ENCODE results near the gene TEAD1. TPM values are rescaled to one million over a fixed set of nuclear protein-coding genes. Genes with fewer than 3 reads are reported as not detected.
A peak's percentile ranks its signal among the peaks of the same experiment; 100 is the strongest.

The TEAD1 gene
- polyA plus RNA-seq, 2 of the 4 experiments (the other 2 are of a cell fraction): 111 to 112 TPM

GRCh38 chr11:12778240-12778905 lies 104.2 kb downstream of the TEAD1 start:
- no peak for TF ChIP-seq ELK1 (IDR thresholded peaks at IDR 0.05; ENCODE audit: low read depth, low read length)
- TF ChIP-seq RCOR1 (IDR thresholded peaks at IDR 0.05; ENCODE audit: low read depth, low read length): no peak
- no peak for TF ChIP-seq ZC3H11A (IDR thresholded peaks at IDR 0.05)
- no peak for TF ChIP-seq HEYL (CRISPR knock-in tag; IDR thresholded peaks at IDR 0.05)
- TF ChIP-seq SMC3 (IDR thresholded peaks at IDR 0.05): no peak
- TF ChIP-seq PHF8 (IDR thresholded peaks at IDR 0.05; ENCODE audit: borderline replicate concordance, low read depth): no peak
- no peak for TF ChIP-seq TFCP2L1 (CRISPR knock-in tag; IDR thresholded peaks at IDR 0.05)
- no peak for TF ChIP-seq EP300 (IDR thresholded peaks at IDR 0.05)
- TF ChIP-seq RFX5 (IDR thresholded peaks at IDR 0.05): no peak
- TF ChIP-seq CHD2 (IDR thresholded peaks at IDR 0.05; ENCODE audit: low read length, partially characterized antibody): no peak
- no peak for TF ChIP-seq POLR2AphosphoS2 (conservative IDR thresholded peaks at IDR 0.05; ENCODE audit: low read length)
- TF ChIP-seq FOSB (CRISPR knock-in tag; IDR thresholded peaks at IDR 0.05): no peak
- no peak for TF ChIP-seq PBX3 (IDR thresholded peaks at IDR 0.05)
- TF ChIP-seq, protein P1, sequence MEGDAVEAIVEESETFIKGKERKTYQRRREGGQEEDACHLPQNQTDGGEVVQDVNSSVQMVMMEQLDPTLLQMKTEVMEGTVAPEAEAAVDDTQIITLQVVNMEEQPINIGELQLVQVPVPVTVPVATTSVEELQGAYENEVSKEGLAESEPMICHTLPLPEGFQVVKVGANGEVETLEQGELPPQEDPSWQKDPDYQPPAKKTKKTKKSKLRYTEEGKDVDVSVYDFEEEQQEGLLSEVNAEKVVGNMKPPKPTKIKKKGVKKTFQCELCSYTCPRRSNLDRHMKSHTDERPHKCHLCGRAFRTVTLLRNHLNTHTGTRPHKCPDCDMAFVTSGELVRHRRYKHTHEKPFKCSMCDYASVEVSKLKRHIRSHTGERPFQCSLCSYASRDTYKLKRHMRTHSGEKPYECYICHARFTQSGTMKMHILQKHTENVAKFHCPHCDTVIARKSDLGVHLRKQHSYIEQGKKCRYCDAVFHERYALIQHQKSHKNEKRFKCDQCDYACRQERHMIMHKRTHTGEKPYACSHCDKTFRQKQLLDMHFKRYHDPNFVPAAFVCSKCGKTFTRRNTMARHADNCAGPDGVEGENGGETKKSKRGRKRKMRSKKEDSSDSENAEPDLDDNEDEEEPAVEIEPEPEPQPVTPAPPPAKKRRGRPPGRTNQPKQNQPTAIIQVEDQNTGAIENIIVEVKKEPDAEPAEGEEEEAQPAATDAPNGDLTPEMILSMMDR (IDR thresholded peaks at IDR 0.05): no peak
- DNase-seq (ENCODE audit: low read depth in 1 of 2, low spot score in 1 of 2) (no peak), FAIRE-seq (no peak), ATAC-seq (peak in 1 of 2 experiments; percentile 26; a peak in 1 of 6 replicates)
- ChIA-PET CTCF (interaction anchor here (0.9 to 1.2 kb wide), 2 partner anchors 115 to 401 kb away, joined by 3 to 4 read pairs; partner anchors contain the start of gene PARVA), POLR2A (no interaction called here)
- no peaks in the 10 kb centered on the region for H3K9me3 ChIP-seq
- peak overlapping the region; percentile 30; the same call in 1 of the 3 replicates for H3K4me2 ChIP-seq
- WGBS (ENCODE audit: missing lambda C conversion rate): 80% methylated on average over 2 of the region's 2 CpGs
- H3K27ac ChIP-seq: peak overlapping the region in 1 of 2 experiments; percentile 14; a peak in 2 of 6 replicates
- H3K4me1 ChIP-seq: peaks cover 52% of the 10 kb centered on the region
- no peak overlapping the region for H3K4me3 ChIP-seq

DNA sequence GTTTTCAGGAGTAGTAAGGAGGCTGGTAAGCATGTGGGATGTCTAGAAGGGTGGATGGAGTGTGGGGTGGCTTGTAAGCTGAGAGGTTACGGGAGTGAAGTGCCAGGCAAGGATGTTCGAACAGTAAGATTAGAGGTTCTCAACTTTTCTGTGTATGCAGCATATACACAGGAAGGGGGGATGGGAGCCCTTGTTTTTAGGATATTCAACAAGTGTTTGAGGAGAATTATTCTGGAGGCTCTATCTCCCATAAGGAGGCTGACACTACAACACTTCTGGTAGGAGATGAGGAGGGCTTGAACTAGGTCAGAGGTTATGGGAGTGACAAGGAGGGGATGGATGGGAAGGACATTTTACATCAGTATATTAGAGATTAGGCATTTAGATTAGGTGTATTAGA lies 109.5 kb downstream of the TEAD1 start:
- Histone ChIP-seq H3K4me2 (no peak overlapping the region), H3K9me3 (no peaks in the 10 kb centered on the region), H3K27ac (peak overlapping the region in 1 of 2 experiments; percentile 27; a peak in 1 of 6 replicates), H3K4me1 (peaks cover 45% of the 10 kb centered on the region), H3K4me3 (no peak overlapping the region)
- POLR2A ChIA-PET: no interaction called here
- FAIRE-seq (no peak), DNase-seq (ENCODE audit: low read depth in 1 of 2, low spot score in 1 of 2) (no peak), ATAC-seq (no peak)
- CTCF ChIA-PET: interaction anchor here (1.1 to 2.0 kb wide), 4 partner anchors 11 to 41 kb away, joined by 3 to 7 read pairs (median 3); no protein-coding TSS in a partner anchor
- 96% methylated on average over 2 of the region's 2 CpGs for WGBS (ENCODE audit: missing lambda C conversion rate)
- TF ChIP-seq, protein P1 (IDR thresholded peaks at IDR 0.05): no peak
- TF ChIP-seq PBX3 (IDR thresholded peaks at IDR 0.05) (no peak), RNF2 (IDR thresholded peaks at IDR 0.05; ENCODE audit: borderline replicate concordance, low read depth) (no peak), TP53 (CRISPR knock-in tag; IDR thresholded peaks at IDR 0.05) (no peak), MAFK (IDR thresholded peaks at IDR 0.05; ENCODE audit: partially characterized antibody) (no peak), POLR2A (IDR thresholded peaks at IDR 0.05; ENCODE audit: low read length) (no peak), ZC3H11A (IDR thresholded peaks at IDR 0.05) (no peak), HOXA7 (CRISPR knock-in tag; IDR thresholded peaks at IDR 0.05) (no peak), EHMT2 (IDR thresholded peaks at IDR 0.05; ENCODE audit: low read depth) (no peak), CHD4 (IDR thresholded peaks at IDR 0.05; ENCODE audit: borderline replicate concordance) (no peak), RAD21 (conservative IDR thresholded peaks at IDR 0.05 in 1 of 2, IDR thresholded peaks at IDR 0.05 in 1 of 2) (no peak)
- TF ChIP-seq, protein P2, sequence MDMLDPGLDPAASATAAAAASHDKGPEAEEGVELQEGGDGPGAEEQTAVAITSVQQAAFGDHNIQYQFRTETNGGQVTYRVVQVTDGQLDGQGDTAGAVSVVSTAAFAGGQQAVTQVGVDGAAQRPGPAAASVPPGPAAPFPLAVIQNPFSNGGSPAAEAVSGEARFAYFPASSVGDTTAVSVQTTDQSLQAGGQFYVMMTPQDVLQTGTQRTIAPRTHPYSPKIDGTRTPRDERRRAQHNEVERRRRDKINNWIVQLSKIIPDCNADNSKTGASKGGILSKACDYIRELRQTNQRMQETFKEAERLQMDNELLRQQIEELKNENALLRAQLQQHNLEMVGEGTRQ (IDR thresholded peaks at IDR 0.05): no peak
- TF ChIP-seq, protein P3, sequence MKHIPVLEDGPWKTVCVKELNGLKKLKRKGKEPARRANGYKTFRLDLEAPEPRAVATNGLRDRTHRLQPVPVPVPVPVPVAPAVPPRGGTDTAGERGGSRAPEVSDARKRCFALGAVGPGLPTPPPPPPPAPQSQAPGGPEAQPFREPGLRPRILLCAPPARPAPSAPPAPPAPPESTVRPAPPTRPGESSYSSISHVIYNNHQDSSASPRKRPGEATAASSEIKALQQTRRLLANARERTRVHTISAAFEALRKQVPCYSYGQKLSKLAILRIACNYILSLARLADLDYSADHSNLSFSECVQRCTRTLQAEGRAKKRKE (CRISPR knock-in tag; IDR thresholded peaks at IDR 0.05; ENCODE audit: low read depth): no peak
- TF ChIP-seq, protein P4, sequence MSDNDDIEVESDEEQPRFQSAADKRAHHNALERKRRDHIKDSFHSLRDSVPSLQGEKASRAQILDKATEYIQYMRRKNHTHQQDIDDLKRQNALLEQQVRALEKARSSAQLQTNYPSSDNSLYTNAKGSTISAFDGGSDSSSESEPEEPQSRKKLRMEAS (IDR thresholded peaks at IDR 0.05): no peak

Measured in A549 (cell line).